OCI-LY7 (cell line): Measurements from ENCODE around the gene TBC1D30. TPM values are rescaled to one million over a fixed set of nuclear protein-coding genes. Genes with fewer than 3 reads are reported as not detected.

Source experiments
- BruUV-seq: library from RNA; stranded (reverse); fragments of 400-500 nt; replicated peaks from 2 replicates; lab custom pipeline; 2021; lab: Mats Ljungman, UMichigan
- CTCF ChIA-PET: fragments of 300-600 bp; sonication (Branson Sonifier 250); formaldehyde crosslinking; loops from one replicate; lab custom pipeline; 2022; ENCODE audit warnings: antibody characterized with exemption; ENCODE audit not compliant: unreplicated experiment; lab: Charles Lee
- POLR2A ChIA-PET: fragments of 300-600 bp; sonication (Branson Sonifier 250); formaldehyde crosslinking; loops from one replicate; lab custom pipeline; 2022; ENCODE audit warnings: antibody characterized with exemption; lab: Charles Lee
- DNase-seq: peaks from one replicate; pipeline ENCODE4 v3.0.0-alpha.2; 2015; ENCODE audit warnings: low spot score
- H2AFZ ChIP-seq: fragments of 200-600 bp; sonication (generic), shearing (Covaris generic); 2 replicates; pipeline ENCODE4 v1.6.1; 2014; ENCODE audit warnings: mild to moderate bottlenecking, antibody characterized with exemption, low read length, moderate library complexity
- H3K27ac ChIP-seq: fragments of 200-600 bp; sonication (generic); 2 replicates; pipeline ENCODE4 v1.5.1; 2014; ENCODE audit warnings: mixed run types, low read depth, mild to moderate bottlenecking, moderate library complexity, low read length, inconsistent platforms; ENCODE audit not compliant: poor library complexity, severe bottlenecking
- H3K36me3 ChIP-seq: fragments of 200-600 bp; sonication (generic); 2 replicates; pipeline ENCODE4 v1.6.1; 2014; ENCODE audit warnings: mild to moderate bottlenecking, antibody characterized with exemption, low read length, moderate library complexity, mixed read lengths; ENCODE audit not compliant: insufficient read depth
- H3K4me1 ChIP-seq: fragments of 200-600 bp; sonication (generic); 2 replicates; pipeline ENCODE4 v1.5.1; 2014; ENCODE audit warnings: mild to moderate bottlenecking, low read length; ENCODE audit not compliant: insufficient read depth, poor library complexity, severe bottlenecking
- H3K4me2 ChIP-seq: fragments of 200-600 bp; sonication (generic); 2 replicates; pipeline ENCODE4 v1.6.1; 2014; ENCODE audit warnings: mild to moderate bottlenecking, low read length
- H3K4me3 ChIP-seq: fragments of 200-600 bp; sonication (generic); 2 replicates; pipeline ENCODE4 v1.5.1; 2014; ENCODE audit warnings: mild to moderate bottlenecking, low read depth, low read length; ENCODE audit not compliant: poor library complexity, severe bottlenecking
- H3K79me2 ChIP-seq: fragments of 200-600 bp; sonication (generic); 2 replicates; pipeline ENCODE4 v1.6.1; 2016; ENCODE audit warnings: low read depth, mild to moderate bottlenecking, low read length, moderate library complexity, mixed read lengths; ENCODE audit not compliant: insufficient read depth
- H3K9me2 ChIP-seq: fragments of 200-600 bp; sonication (generic); 2 replicates; pipeline ENCODE4 v1.6.1; 2016; ENCODE audit warnings: mild to moderate bottlenecking, low read length, mixed read lengths; ENCODE audit not compliant: insufficient read depth
- H3K9me3 ChIP-seq: fragments of 200-600 bp; sonication (generic); 2 replicates; pipeline ENCODE4 v1.6.1; 2014; ENCODE audit warnings: mild to moderate bottlenecking, mixed run types, low read length, mixed read lengths
- H4K20me1 ChIP-seq: fragments of 200-600 bp; sonication (generic); 2 replicates; pipeline ENCODE4 v1.6.1; 2014; ENCODE audit warnings: mild to moderate bottlenecking, antibody characterized with exemption, low read length, moderate library complexity, mixed read lengths; ENCODE audit not compliant: insufficient read depth
- CTCF ChIP-seq: fragments of 200-600 bp; sonication (generic); conservative IDR thresholded peaks from 2 replicates; pipeline ENCODE4 v1.5.1; 2014; ENCODE audit warnings: mild to moderate bottlenecking, antibody characterized with exemption, low read length, moderate library complexity, mixed read lengths
- EZH2phosphoT487 ChIP-seq: fragments of 200-600 bp; sonication (generic); IDR thresholded peaks from 2 replicates; pipeline ENCODE4 v1.6.1; 2018; ENCODE audit warnings: low read depth, borderline replicate concordance, mild to moderate bottlenecking, mixed run types, antibody characterized with exemption, low read length, moderate library complexity, mixed read lengths
- intact Hi-C: fragments of 100-400 bp; cut with micrococcal nuclease; formaldehyde crosslinking; loops from one replicate; pipeline ENCODE4 v1.10.0; 2022; ENCODE audit not compliant: unreplicated experiment
- total RNA-seq, 2 experiments: library from RNA; depleted of rRNA in 1 of 2; stranded (reverse); fragments of >200 nt in 1 of 2; shearing (Covaris generic) in 1 of 2; gene quantifications; 2 replicates each; pipeline ENCODE4 v1.2.3, GENCODE V29; 2014 to 2022

Gene TBC1D30
- total RNA-seq, 2 experiments from 2014 or later = 0.13 to 4.6 TPM

GRCh38 chr12:64876388-64877071 lies 52.1 kb downstream of the TBC1D30 start:
- Histone ChIP-seq H3K9me2 (no peaks in the 10 kb centered on the region), H3K27ac (no peak overlapping the region), H2AFZ (no peak overlapping the region), H4K20me1 (no peaks in the 10 kb centered on the region), H3K4me3 (no peak overlapping the region), H3K36me3 (no peaks in the 10 kb centered on the region), H3K4me1 (no peaks in the 10 kb centered on the region), H3K9me3 (no peaks in the 10 kb centered on the region), H3K79me2 (no peaks in the 10 kb centered on the region), H3K4me2 (no peak overlapping the region)
- DNase-seq = no peak
- intact Hi-C loops = no loop called here
- BruUV-seq = no TSS peak
- TF ChIP-seq CTCF = no peak
- no peak for TF ChIP-seq EZH2phosphoT487
- POLR2A ChIA-PET = no interaction called here
- CTCF ChIA-PET = no interaction called here

DNA sequence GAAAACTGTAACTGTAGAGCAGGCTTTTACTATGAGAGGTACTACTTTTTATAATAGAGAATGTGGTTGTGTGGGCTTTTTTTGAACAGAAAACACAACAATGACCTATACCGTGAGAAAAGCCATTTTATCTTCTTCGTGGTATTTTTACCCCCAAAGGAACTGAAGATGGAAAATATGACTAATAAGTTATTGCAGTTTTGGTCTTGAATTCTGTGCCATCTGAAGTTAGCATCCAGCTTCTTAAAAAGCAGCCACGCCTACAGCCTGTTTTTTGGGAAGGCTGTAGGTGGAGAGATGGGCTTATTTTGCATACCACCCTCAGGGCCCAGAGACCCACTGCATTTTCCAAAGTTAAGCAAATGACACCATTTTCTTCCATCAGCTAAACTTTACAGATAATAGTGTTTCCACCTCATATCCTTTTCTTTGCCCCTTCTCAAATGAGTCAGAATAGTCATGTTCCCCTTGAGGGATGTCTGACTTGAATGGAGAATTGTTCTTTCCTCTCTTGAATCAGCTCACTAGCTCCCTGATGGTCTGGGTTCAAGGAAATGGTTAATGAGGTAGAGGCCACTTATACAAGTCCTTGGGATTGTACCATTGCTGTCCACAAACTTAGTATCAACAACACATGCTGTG lies 53.0 kb downstream of the TBC1D30 start:
- no peak for TF ChIP-seq CTCF
- no peak for TF ChIP-seq EZH2phosphoT487
- Histone ChIP-seq H3K36me3 (no peaks in the 10 kb centered on the region), H3K27ac (no peak overlapping the region), H3K4me2 (no peak overlapping the region), H3K9me3 (no peaks in the 10 kb centered on the region), H3K9me2 (no peaks in the 10 kb centered on the region), H2AFZ (no peak overlapping the region), H3K4me1 (no peaks in the 10 kb centered on the region), H3K79me2 (no peaks in the 10 kb centered on the region), H4K20me1 (no peaks in the 10 kb centered on the region), H3K4me3 (no peak overlapping the region)
- no peak for DNase-seq
- CTCF ChIA-PET = no interaction called here
- BruUV-seq = no TSS peak
- intact Hi-C loops = no loop called here
- POLR2A ChIA-PET = interaction anchor here (0.5 to 0.9 kb wide), 3 partner anchors 9 to 1196 kb away, joined by 3 to 4 read pairs (median 3); no protein-coding TSS in a partner anchor

DNA sequence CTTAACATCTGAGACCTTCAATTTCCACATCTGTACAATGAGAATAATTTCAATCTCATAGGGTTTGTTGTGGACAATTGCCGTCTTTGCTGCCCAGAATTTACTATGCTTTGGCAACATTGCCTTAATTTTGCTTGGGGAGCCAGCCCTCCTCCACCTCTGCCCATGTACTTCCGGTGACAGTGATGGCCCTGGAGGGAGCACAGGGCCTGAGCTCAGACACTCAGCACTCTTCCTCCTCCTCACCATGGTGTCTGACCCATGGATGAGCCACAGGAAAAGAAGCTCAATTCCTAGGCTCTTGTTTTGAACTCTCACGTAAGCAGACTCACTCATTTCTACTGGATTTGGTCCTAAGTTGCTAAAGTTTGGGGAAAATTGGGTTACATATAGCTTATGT lies 58.2 kb downstream of the TBC1D30 start:
- Histone ChIP-seq H3K4me2 (no peak overlapping the region), H4K20me1 (no peaks in the 10 kb centered on the region), H3K4me3 (no peak overlapping the region), H3K79me2 (no peaks in the 10 kb centered on the region), H3K36me3 (no peaks in the 10 kb centered on the region), H3K9me2 (no peaks in the 10 kb centered on the region), H2AFZ (no peak overlapping the region), H3K4me1 (no peaks in the 10 kb centered on the region), H3K27ac (no peak overlapping the region), H3K9me3 (no peaks in the 10 kb centered on the region)
- DNase-seq = no peak
- TF ChIP-seq CTCF (no peak), EZH2phosphoT487 (no peak)
- intact Hi-C loops = no loop called here
- ChIA-PET POLR2A (interaction anchor here (0.6 kb wide), 2 partner anchors 116 to 214 kb away, joined by 3 to 4 read pairs; no protein-coding TSS in a partner anchor), CTCF (no interaction called here)
- no TSS peak for BruUV-seq
